SK-N-SH (cell line): Measurements from ENCODE around the gene DIPK1C. TPM values are rescaled to one million over a fixed set of nuclear protein-coding genes. Genes with fewer than 3 reads are reported as not detected.

Experiments
- CTCF ChIA-PET: fragments of 300-600, 350-600 bp; formaldehyde crosslinking; extraction: SDS; loops from one replicate; lab custom pipeline; 2021; lab: Yijun Ruan, JAX
- POLR2A ChIA-PET: fragments of 350-600 bp; sonication (Branson Sonifier 250); formaldehyde crosslinking; extraction: SDS; loops from one replicate; lab custom pipeline; 2020; ENCODE audit warnings: antibody characterized with exemption, inconsistent platforms; lab: Yijun Ruan, JAX
- DNase-seq: peaks from one replicate; pipeline ENCODE4 v3.0.0; 2012
- H2AFZ ChIP-seq: fragments of 200-600 bp; sonication (generic); 2 replicates; pipeline ENCODE4 v1.8.1; 2016; ENCODE audit warnings: antibody characterized with exemption, mild to moderate bottlenecking, low read depth
- H3F3A ChIP-seq: fragments of 200-600 bp; sonication (generic); replicated peaks from 2 replicates; pipeline ENCODE3; 2016; ENCODE audit warnings: antibody characterized with exemption, mild to moderate bottlenecking; ENCODE audit not compliant: insufficient read depth
- H3K27ac ChIP-seq, 2 experiments: fragments of 200-500 bp in 1 of 2; fragments of 200-600 bp in 1 of 2; sonication (Bioruptor generic) in 1 of 2; sonication (generic), shearing (Covaris generic) in 1 of 2; 2 replicates each; pipeline versions ENCODE4 v1.5.1 to v1.6.1; 2014 to 2016; ENCODE audit warnings: low read depth in 2 of 2, inconsistent platforms in 1 of 2, low read length in 1 of 2, mild to moderate bottlenecking in 1 of 2, mixed read lengths in 1 of 2
- H3K27me3 ChIP-seq: fragments of 200-600 bp; sonication (generic), shearing (Covaris generic); 2 replicates; pipeline ENCODE4 v1.6.1; 2016; ENCODE audit warnings: mixed run types; ENCODE audit not compliant: insufficient read depth
- H3K36me3 ChIP-seq, 2 experiments: fragments of 200-500 bp in 1 of 2; fragments of 200-600 bp in 1 of 2; sonication (Bioruptor generic) in 1 of 2; sonication (generic) in 1 of 2; replicated peaks in 1 of 2; 2 replicates each; pipeline versions ENCODE3 to v1.5.1; 2014 to 2016; ENCODE audit warnings: low read length in 1 of 2, mild to moderate bottlenecking in 1 of 2; ENCODE audit not compliant: insufficient read depth in 2 of 2, control insufficient read depth in 1 of 2
- H3K4me1 ChIP-seq, 2 experiments: fragments of 200-500 bp in 1 of 2; fragments of 200-600 bp in 1 of 2; sonication (Bioruptor generic) in 1 of 2; sonication (generic), shearing (Covaris generic) in 1 of 2; 2 replicates each; pipeline versions ENCODE4 v1.5.1 to v1.6.1; 2014 to 2016; ENCODE audit warnings: low read depth in 1 of 2, low read length in 1 of 2, mixed run types in 1 of 2; ENCODE audit not compliant: insufficient read depth in 2 of 2, control insufficient read depth in 1 of 2
- H3K4me2 ChIP-seq: fragments of 200-600 bp; sonication (generic), shearing (Covaris generic); 2 replicates; pipeline ENCODE4 v1.6.1; 2017; ENCODE audit warnings: mixed run types
- H3K4me3 ChIP-seq, 2 experiments: fragments of 200-500 bp in 1 of 2; fragments of 200-600 bp in 1 of 2; sonication (Bioruptor generic) in 1 of 2; sonication (generic), shearing (Covaris generic) in 1 of 2; 2 replicates each; pipeline versions ENCODE4 v1.5.1 to v1.8.1; 2014 to 2016; ENCODE audit warnings: low read depth in 2 of 2, inconsistent platforms in 1 of 2, low read length in 1 of 2, mild to moderate bottlenecking in 1 of 2, mixed read lengths in 1 of 2, moderate library complexity in 1 of 2
- H3K79me2 ChIP-seq: fragments of 200-600 bp; sonication (generic); 2 replicates; pipeline ENCODE4 v1.8.1; 2017; ENCODE audit warnings: mild to moderate bottlenecking; ENCODE audit not compliant: insufficient read depth
- H3K9ac ChIP-seq: fragments of 200-600 bp; sonication (generic); 2 replicates; pipeline ENCODE4 v1.6.1; 2017; ENCODE audit warnings: mixed run types
- H3K9me2 ChIP-seq: fragments of 200-600 bp; sonication (generic); 2 replicates; pipeline ENCODE4 v1.6.1; 2017; ENCODE audit warnings: mixed run types
- H3K9me3 ChIP-seq: fragments of 200-600 bp; sonication (generic); 2 replicates; pipeline ENCODE4 v1.6.1; 2017; ENCODE audit warnings: mixed run types, mild to moderate bottlenecking, moderate library complexity
- H4K20me1 ChIP-seq: fragments of 200-600 bp; sonication (generic); 2 replicates; pipeline ENCODE4 v1.6.1; 2017; ENCODE audit warnings: mild to moderate bottlenecking, mixed run types; ENCODE audit not compliant: insufficient read depth
- ELF1 ChIP-seq: IDR thresholded peaks from 2 replicates; pipeline ENCODE4 v1.4.0; 2012
- EP300 ChIP-seq, 2 experiments: IDR thresholded peaks; 2 replicates each; pipeline versions ENCODE4 v1.4.0 to v1.6.1; 2012; ENCODE audit warnings: borderline replicate concordance in 1 of 2, low read depth in 1 of 2, low read length in 1 of 2
- FOSL2 ChIP-seq: IDR thresholded peaks from 2 replicates; pipeline ENCODE4 v1.4.0; 2012; ENCODE audit warnings: low read depth, mild to moderate bottlenecking, moderate library complexity, borderline replicate concordance
- GABPA ChIP-seq: IDR thresholded peaks from 2 replicates; pipeline ENCODE4 v1.4.0; 2012; ENCODE audit warnings: low read depth, mild to moderate bottlenecking
- MEF2A ChIP-seq: IDR thresholded peaks from 2 replicates; pipeline ENCODE4 v1.4.0; 2012; ENCODE audit warnings: low read depth, borderline replicate concordance
- NRF1 ChIP-seq: IDR thresholded peaks from 2 replicates; pipeline ENCODE4 v1.6.1; 2012; ENCODE audit warnings: low read depth, mild to moderate bottlenecking, low read length
- POLR2AphosphoS5 ChIP-seq: IDR thresholded peaks from 2 replicates; pipeline ENCODE4 v1.6.1; 2012; ENCODE audit warnings: low read depth, low read length
- RAD21 ChIP-seq: IDR thresholded peaks from 2 replicates; pipeline ENCODE4 v1.6.1; 2012; ENCODE audit warnings: mild to moderate bottlenecking, low read length
- RCOR1 ChIP-seq: fragments of 150-350 bp; IDR thresholded peaks from 2 replicates; pipeline ENCODE4 v1.6.1; 2017; ENCODE audit warnings: antibody characterized with exemption, low read length
- SIN3A ChIP-seq: IDR thresholded peaks from 2 replicates; pipeline ENCODE4 v1.6.1; 2012; ENCODE audit warnings: low read depth, mild to moderate bottlenecking, low read length, moderate library complexity, borderline replicate concordance
- TAF1 ChIP-seq: IDR thresholded peaks from 2 replicates; pipeline ENCODE4 v1.6.1; 2012; ENCODE audit warnings: low read depth, mild to moderate bottlenecking, low read length, moderate library complexity, borderline replicate concordance
- WGBS: methylation state at CpG from one replicate; pipeline ENCODE4 v1.1.6; 2017; ENCODE audit warnings: low lambda C conversion rate; 5-methylcytosine and 5-hydroxymethylcytosine counted together
- polyA plus RNA-seq, 3 experiments: library from polyadenylated mRNA; depleted of rRNA; stranded (reverse); fragments of >200 nt; gene quantifications; 2 replicates each; pipeline ENCODE4 v1.2.3, GENCODE V29; 2012
- TF ChIP-seq, protein P1 (sequence below): IDR thresholded peaks from 2 replicates; pipeline ENCODE4 v1.4.0; 2012; ENCODE audit warnings: low read depth
- TF ChIP-seq, protein P2 (sequence below): fragments of 150-350 bp; IDR thresholded peaks from 2 replicates; pipeline ENCODE4 v1.6.1; 2017; ENCODE audit warnings: antibody characterized with exemption, low read length, low read depth, borderline replicate concordance
- TF ChIP-seq, protein P3 (sequence below): fragments of 150-350 bp; IDR thresholded peaks from 2 replicates; pipeline ENCODE4 v1.6.1; 2016; ENCODE audit warnings: mild to moderate bottlenecking, low read depth, low read length

The DIPK1C gene
- polyA plus RNA-seq, 1 of the 3 experiments (the other 2 are of a cell fraction): not detected

DNA sequence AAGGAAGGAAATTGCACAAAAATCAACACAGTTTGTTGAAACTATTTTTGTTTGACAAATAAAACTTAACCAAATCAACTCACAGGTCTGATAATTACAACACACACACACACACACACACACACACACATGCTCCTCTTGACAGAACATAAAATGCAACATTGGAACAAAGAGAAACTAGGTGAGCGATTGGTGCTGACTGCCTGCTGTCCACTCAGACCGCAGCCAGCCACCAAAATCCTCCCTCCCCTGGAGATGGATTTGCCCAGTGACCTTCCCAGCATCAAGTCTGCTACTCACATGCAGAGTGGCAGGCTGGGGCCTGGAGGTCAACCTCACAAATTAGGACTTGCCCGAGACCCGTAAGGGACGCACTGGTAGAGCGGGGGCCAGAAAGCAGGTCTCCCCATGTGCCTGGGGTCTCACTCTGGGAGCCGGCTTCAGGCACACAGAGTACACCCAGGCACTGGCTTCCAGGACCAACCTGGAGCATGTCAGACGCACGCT is 61.4 kb downstream of the DIPK1C start:
- POLR2A ChIA-PET: no interaction called here
- TF ChIP-seq, protein P1, sequence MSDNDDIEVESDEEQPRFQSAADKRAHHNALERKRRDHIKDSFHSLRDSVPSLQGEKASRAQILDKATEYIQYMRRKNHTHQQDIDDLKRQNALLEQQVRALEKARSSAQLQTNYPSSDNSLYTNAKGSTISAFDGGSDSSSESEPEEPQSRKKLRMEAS: no peak
- no peaks in the 10 kb centered on the region for H3K9me3 ChIP-seq
- CTCF ChIA-PET: no interaction called here
- H3K27me3 ChIP-seq: peaks cover 33% of the 10 kb centered on the region
- no peaks in the 10 kb centered on the region for H4K20me1 ChIP-seq
- no peak overlapping the region for H3K27ac ChIP-seq
- no peak overlapping the region for H2AFZ ChIP-seq
- H3K9me2 ChIP-seq: no peaks in the 10 kb centered on the region
- no peaks in the 10 kb centered on the region for H3K36me3 ChIP-seq
- H3F3A ChIP-seq: no peaks in the 10 kb centered on the region
- no peaks in the 10 kb centered on the region for H3K79me2 ChIP-seq
- 28% methylated on average over 5 of the region's 9 CpGs for WGBS
- no peak for DNase-seq
- no peak overlapping the region for H3K4me3 ChIP-seq
- H3K4me1 ChIP-seq: no peaks in the 10 kb centered on the region
- H3K9ac ChIP-seq: no peak overlapping the region
- H3K4me2 ChIP-seq: no peak overlapping the region

DNA sequence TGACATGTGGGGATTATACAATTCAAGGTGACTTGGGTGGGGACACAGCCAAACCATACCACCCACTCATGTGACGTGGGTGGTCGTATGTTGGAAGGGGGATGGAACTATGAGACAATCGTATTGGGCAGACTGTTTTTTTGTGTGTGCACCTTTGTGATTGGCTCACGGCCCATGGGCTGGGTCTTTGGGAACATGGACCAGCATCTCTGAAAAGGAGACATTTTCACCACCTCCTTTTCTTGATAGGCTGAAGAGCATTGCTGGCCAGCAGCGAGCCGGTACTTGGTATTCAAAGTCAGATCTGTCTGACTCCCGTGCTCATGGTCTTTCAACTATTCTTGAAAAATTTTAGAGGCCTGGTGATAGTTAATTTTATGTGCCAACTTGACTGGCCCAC is 62.1 kb downstream of the DIPK1C start:
- no peak overlapping the region for H3K4me2 ChIP-seq
- H3K4me3 ChIP-seq: no peak overlapping the region
- no peaks in the 10 kb centered on the region for H3K4me1 ChIP-seq
- H3K9ac ChIP-seq: no peak overlapping the region
- no peaks in the 10 kb centered on the region for H4K20me1 ChIP-seq
- H3K79me2 ChIP-seq: no peaks in the 10 kb centered on the region
- WGBS: 8% methylated on average over 7 of the region's 7 CpGs
- no peaks in the 10 kb centered on the region for H3K9me2 ChIP-seq
- CTCF ChIA-PET: no interaction called here
- no peak for TF ChIP-seq FOSL2
- no peak for TF ChIP-seq GABPA
- TF ChIP-seq EP300 (IDR thresholded peaks at IDR 0.05; ENCODE audit: borderline replicate concordance in 1 of 2, low read depth in 1 of 2, low read length in 1 of 2): no peak
- TF ChIP-seq, protein P2, sequence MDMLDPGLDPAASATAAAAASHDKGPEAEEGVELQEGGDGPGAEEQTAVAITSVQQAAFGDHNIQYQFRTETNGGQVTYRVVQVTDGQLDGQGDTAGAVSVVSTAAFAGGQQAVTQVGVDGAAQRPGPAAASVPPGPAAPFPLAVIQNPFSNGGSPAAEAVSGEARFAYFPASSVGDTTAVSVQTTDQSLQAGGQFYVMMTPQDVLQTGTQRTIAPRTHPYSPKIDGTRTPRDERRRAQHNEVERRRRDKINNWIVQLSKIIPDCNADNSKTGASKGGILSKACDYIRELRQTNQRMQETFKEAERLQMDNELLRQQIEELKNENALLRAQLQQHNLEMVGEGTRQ: no peak
- no peak for TF ChIP-seq ELF1
- TF ChIP-seq MEF2A: no peak
- no peak for TF ChIP-seq RAD21
- no peak for TF ChIP-seq POLR2AphosphoS5
- TF ChIP-seq SIN3A: no peak
- TF ChIP-seq, protein P3, sequence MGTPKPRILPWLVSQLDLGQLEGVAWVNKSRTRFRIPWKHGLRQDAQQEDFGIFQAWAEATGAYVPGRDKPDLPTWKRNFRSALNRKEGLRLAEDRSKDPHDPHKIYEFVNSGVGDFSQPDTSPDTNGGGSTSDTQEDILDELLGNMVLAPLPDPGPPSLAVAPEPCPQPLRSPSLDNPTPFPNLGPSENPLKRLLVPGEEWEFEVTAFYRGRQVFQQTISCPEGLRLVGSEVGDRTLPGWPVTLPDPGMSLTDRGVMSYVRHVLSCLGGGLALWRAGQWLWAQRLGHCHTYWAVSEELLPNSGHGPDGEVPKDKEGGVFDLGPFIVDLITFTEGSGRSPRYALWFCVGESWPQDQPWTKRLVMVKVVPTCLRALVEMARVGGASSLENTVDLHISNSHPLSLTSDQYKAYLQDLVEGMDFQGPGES: no peak
- TF ChIP-seq, protein P1: no peak
- no peak for TF ChIP-seq TAF1
- no peak for TF ChIP-seq NRF1
- no peak for TF ChIP-seq RCOR1
- no peaks in the 10 kb centered on the region for H3F3A ChIP-seq
- no peak overlapping the region for H3K27ac ChIP-seq
- H3K9me3 ChIP-seq: no peaks in the 10 kb centered on the region
- no peaks in the 10 kb centered on the region for H3K36me3 ChIP-seq
- no peak overlapping the region for H2AFZ ChIP-seq
- H3K27me3 ChIP-seq: peaks cover 33% of the 10 kb centered on the region
- DNase-seq: no peak
- POLR2A ChIA-PET: no interaction called here
